Measurements from ENCODE around the gene MINK1. TPM values are rescaled to one million over a fixed set of nuclear protein-coding genes. Genes with fewer than 3 reads are reported as not detected.
A peak's percentile ranks its signal among the peaks of the same experiment; 100 is the strongest.
"Not testable (repeated sequence)": the region's sequence is repeated elsewhere in the genome, so short reads cannot be mapped to it uniquely, and the experiment has no call there.

The MINK1 gene
- total RNA-seq, 1 experiment from 2014 or later = 18.7 TPM

- no peak for DNase-seq (ENCODE audit: low read depth, low spot score)
- in situ Hi-C loops (cut with HindIII; ENCODE audit: low pct_unique_long_range_greater_than_20kb, low sequenced_read_pairs) = no loop called here
Measured at GRCh38 chr17:4807605-4808377, 25.3 kb upstream of the MINK1 start.

DNA sequence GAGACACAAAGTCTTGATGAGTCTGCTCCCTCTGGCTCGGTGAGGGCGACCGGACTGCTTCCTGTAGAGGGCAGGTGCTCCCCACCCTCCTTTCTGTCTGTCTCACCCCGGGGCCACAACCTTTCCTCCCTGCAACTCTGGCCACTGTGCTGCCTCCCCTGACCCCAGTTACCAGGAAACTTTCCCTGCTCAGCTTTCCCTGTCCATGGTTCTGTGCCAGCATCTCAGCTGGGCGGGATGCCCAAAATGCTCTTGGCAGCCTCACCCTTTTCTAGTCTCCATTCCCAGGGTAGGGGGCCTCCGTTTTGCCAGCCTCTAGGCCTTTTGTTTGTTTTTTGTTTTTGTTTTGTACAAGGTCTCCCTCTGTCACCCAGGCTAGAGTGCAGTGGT lies 24.8 kb upstream of the MINK1 start:
- in situ Hi-C loops (cut with HindIII; ENCODE audit: low pct_unique_long_range_greater_than_20kb, low sequenced_read_pairs) = no loop called here
- no peak for DNase-seq (ENCODE audit: low read depth, low spot score)

DNA sequence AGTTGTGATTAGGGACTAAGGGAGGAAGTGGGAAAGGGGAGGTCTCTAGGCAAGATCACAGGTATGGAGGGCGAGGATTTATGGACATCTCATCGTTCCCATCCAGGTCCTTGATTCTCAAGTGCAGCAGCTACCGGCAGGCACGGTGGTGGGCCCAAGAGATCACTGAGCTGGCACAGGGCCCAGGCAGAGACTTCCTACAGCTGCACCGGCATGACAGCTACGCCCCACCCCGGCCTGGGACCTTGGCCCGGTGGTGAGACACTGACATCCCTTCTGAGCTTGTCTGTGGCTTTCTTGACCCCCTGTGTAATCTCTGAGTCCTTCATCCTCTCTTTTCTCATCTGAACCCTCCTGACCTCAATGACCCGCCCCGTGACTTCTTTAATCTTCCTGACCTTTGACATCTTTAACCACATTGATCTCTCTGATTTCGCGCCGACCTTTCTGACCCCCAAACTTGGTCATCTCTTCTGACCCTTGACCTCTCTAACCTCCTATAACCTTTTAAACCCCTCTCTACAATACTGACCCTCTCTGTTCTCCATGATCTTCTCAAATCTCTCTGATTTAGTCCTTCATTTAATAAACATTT lies 22.3 kb upstream of the MINK1 start:
- in situ Hi-C loops (cut with HindIII; ENCODE audit: low pct_unique_long_range_greater_than_20kb, low sequenced_read_pairs) = no loop called here
- no peak for DNase-seq (ENCODE audit: low read depth, low spot score)

DNA sequence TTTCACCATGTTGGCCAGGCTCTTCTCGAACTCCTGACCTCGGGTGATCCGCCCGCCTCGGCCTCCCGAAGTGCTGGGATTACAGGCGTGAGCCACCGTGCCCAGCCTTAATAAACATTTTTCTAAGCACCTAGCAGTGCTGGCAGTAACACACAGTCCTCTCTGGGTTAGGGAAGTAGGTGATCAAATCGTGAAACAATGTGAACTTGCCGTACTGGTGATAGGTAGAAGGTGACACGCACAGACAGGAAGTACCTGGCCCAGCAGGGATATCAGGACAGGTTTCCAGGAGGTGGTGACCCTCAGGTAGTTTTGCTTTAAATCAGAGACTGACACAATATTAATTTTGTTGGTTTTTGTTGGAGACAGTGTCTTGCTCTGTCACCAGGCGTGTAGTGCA lies 21.7 kb upstream of the MINK1 start:
- in situ Hi-C loops (cut with HindIII; ENCODE audit: low pct_unique_long_range_greater_than_20kb, low sequenced_read_pairs) = no loop called here

GRCh38 chr17:4812690-4813089 lies 20.4 kb upstream of the MINK1 start:
- no peak for DNase-seq (ENCODE audit: low read depth, low spot score)
- in situ Hi-C loops (cut with HindIII; ENCODE audit: low pct_unique_long_range_greater_than_20kb, low sequenced_read_pairs) = no loop called here

More for the DNA sequence above, 21.7 kb upstream of the MINK1 start:
- DNase-seq (ENCODE audit: low read depth, low spot score) = no peak

DNA sequence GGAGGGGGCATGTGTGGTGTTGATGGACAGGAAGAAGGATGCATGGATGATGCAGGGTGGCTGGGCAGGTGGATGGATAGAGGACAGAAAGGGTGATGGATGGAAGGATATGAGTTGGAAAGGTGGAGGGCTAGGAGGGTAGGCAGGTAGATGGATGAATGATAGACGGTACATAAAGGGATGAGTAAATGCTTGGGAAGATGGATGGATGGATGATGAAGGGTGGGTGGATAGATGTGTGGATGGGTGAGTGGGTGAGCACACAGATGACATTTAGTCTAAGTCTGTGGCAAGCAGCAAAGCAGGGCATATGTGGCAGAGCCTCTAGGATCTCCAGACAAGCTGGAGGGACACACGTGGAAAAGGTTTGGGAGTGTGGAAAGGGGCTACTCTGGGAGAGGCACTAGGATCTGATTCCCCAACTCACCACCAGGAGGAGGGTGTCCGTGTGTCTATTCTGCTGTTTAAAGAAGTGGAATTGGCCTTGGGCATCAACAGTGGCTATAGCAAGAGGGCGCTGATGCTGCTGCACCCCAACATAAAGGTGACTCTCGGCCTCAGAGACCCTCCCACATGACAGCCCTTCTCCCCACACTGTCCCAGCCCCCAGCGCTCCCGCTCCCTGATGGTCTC lies 18.0 kb upstream of the MINK1 start:
- peak; percentile 41 for DNase-seq (ENCODE audit: low read depth, low spot score)
- in situ Hi-C loops (cut with HindIII; ENCODE audit: low pct_unique_long_range_greater_than_20kb, low sequenced_read_pairs) = no loop called here

DNA sequence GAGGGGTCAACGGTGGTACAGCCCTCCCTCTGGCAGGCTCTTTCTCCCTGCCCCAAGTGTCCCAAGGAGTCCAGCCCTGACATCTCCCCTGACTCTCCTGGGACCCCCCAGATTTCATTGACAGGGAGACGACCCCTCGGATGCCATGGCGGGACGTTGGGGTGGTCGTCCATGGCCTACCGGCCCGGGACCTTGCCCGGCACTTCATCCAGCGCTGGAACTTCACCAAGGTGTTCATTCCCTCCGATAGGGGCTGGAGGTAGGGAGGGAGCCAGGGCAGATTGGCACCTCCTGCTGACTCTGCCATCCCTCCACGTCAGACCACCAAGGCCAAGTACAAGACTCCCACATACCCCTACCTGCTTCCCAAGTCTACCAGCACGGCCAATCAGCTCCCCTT lies 16.3 kb upstream of the MINK1 start:
- in situ Hi-C loops (cut with HindIII; ENCODE audit: low pct_unique_long_range_greater_than_20kb, low sequenced_read_pairs) = no loop called here
- no peak for DNase-seq (ENCODE audit: low read depth, low spot score)

DNA sequence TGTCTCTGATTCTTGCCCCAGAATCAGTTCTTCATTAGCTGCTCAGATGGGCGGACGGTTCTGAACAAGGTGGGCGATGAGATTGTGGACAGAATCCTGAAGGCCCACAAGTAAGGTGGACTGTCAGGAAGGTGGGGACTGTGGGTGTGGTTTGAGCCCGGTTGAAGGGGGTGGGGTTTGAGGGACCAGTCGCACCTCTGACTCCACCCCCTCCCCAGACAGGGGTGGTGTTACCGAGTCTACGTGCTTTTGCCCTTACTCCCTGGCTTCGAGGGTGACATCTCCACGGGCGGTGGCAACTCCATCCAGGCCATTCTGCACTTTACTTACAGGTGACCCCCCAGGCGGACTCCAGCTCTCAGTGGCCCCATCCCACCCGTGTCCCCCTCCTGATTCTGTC lies 14.9 kb upstream of the MINK1 start:
- no peak for DNase-seq (ENCODE audit: low read depth, low spot score)
- in situ Hi-C loops (cut with HindIII; ENCODE audit: low pct_unique_long_range_greater_than_20kb, low sequenced_read_pairs) = no loop called here

DNA sequence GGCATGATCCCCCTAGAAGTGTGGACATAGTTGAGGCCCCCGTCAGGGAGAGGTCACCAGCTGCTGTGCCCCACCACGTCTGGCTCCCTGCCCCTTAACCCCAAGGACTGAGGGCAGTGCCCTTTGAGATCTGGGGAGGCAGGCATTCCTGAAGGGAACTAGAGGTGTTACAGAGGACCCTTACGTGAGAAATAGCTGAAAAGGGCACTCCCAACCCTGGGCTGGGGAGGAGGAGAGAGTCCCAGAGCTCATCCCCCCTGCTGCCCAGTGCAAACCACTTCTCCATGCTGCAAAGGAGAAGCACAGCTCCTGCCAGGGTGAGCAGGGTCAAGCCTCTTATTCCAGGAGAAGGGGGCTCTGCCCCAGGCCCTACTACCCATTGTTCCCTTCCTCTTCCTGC lies 10.3 kb upstream of the MINK1 start:
- DNase-seq (ENCODE audit: low read depth, low spot score) = no peak
- in situ Hi-C loops (cut with HindIII; ENCODE audit: low pct_unique_long_range_greater_than_20kb, low sequenced_read_pairs) = no loop called here

GRCh38 chr17:4823373-4824089 lies 9.6 kb upstream of the MINK1 start:
- in situ Hi-C loops (cut with HindIII; ENCODE audit: low pct_unique_long_range_greater_than_20kb, low sequenced_read_pairs) = no loop called here
- DNase-seq (ENCODE audit: low read depth, low spot score) = no peak

- in situ Hi-C loops (cut with HindIII; ENCODE audit: low pct_unique_long_range_greater_than_20kb, low sequenced_read_pairs) = no loop called here
- DNase-seq (ENCODE audit: low read depth, low spot score) = no peak
Measured at GRCh38 chr17:4827399-4827798, 5.7 kb upstream of the MINK1 start.

DNA sequence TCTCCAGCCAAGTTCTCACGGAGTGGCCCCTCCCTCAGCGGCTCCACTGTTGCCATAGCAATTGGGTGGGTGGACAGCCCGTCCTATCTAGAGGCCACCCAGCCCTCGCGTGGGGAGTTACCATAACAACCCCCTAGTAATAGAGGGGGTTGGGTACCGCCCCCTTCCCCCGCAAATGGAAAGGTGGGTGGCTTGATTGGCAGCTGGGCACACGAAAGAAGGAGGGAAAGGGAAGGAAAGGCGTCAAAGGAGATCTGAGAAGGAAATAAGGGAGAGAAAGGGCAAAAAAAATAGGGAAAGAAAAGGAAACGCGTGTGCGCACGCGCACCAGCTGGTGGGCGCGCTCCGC lies 337 bp upstream of the MINK1 start:
- DNase-seq (ENCODE audit: low read depth, low spot score); in situ Hi-C loops (cut with HindIII; ENCODE audit: low pct_unique_long_range_greater_than_20kb, low sequenced_read_pairs): not testable (repeated sequence)

- DNase-seq (ENCODE audit: low read depth, low spot score) = peak; percentile 23
- in situ Hi-C loops (cut with HindIII; ENCODE audit: low pct_unique_long_range_greater_than_20kb, low sequenced_read_pairs) = no loop called here
Measured at GRCh38 chr17:4833941-4834680, 971 bp downstream of the MINK1 start.

DNA sequence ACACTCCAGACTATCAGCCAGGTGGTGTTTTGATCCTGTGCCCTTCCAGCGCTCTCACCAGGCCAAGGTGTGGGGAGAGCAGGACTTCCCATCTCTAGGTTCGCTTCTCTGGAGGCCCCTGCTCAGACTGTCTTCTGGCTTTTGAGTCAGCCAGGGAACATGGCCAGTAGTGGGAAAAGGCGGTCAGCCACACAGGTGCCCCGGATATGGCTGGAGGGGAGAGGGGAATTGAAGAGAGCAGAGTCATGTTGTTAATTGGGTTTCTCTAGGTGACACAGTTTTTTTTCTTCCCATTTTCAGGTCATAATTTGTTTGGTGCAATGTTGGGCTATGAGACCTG lies 1.5 kb downstream of the MINK1 start:
- in situ Hi-C loops (cut with HindIII; ENCODE audit: low pct_unique_long_range_greater_than_20kb, low sequenced_read_pairs) = no loop called here
- no peak for DNase-seq (ENCODE audit: low read depth, low spot score)

GRCh38 chr17:4836221-4836620 lies 3.1 kb downstream of the MINK1 start:
- DNase-seq (ENCODE audit: low read depth, low spot score) = no peak
- in situ Hi-C loops (cut with HindIII; ENCODE audit: low pct_unique_long_range_greater_than_20kb, low sequenced_read_pairs) = no loop called here

DNA sequence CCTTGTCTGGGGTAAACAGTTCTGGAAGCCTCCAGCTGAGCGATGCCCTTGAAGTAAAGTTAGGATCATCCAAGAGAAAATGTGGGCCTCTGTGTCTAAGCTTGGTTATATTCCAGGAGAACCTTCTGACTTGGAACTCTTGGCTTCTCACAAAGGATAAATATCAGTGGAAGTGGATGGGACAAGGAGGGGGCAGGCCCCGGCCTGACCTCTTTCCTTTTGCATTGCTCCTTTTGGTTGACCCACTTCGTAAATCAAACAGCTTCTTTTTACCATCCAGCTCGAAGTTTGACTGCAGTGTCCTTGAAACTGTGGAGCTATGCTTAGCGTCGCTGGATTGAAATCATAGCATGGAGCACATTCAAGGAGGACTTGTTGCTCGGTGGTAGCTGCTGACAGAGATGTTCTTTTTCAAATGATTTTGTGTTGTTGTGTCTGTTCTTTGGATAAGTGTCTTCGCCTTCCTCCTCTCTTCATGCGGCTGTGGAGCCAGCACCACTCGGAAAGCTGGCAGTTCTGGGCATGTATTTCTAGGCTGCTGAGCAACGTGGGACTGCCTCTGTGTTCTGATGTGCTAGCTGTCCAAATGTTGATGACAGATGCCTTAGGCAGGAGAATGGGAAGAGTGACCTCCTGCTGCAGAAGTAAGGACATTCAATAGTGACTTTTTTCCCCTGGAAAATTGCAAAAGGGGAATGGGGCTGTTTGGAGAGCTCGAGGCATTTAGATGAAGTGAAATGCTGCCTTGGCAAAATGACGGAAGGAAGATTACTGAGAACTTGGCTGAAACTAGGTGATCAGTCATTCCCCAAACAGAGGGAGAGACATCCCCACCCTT lies 4.5 kb downstream of the MINK1 start:
- in situ Hi-C loops (cut with HindIII; ENCODE audit: low pct_unique_long_range_greater_than_20kb, low sequenced_read_pairs) = no loop called here

GRCh38 chr17:4838309-4838785 lies 5.2 kb downstream of the MINK1 start:
- no peak for DNase-seq (ENCODE audit: low read depth, low spot score)
- in situ Hi-C loops (cut with HindIII; ENCODE audit: low pct_unique_long_range_greater_than_20kb, low sequenced_read_pairs) = no loop called here

More for the DNA sequence above, 4.5 kb downstream of the MINK1 start:
- no peak for DNase-seq (ENCODE audit: low read depth, low spot score)
